GM19468 (cell line): Measurements from ENCODE around the gene TCEAL6.
"Not testable (repeated sequence)": the region's sequence is repeated elsewhere in the genome, so short reads cannot be mapped to it uniquely, and the experiment has no call there.

Experiments used
- ATAC-seq: cut with Tn5 transposase; IDR thresholded peaks from one replicate; pipeline ENCODE4 v1.9.1; 2021; ENCODE audit warnings: mild to moderate bottlenecking, moderate library complexity, moderate number of reproducible peaks; ENCODE audit not compliant: unreplicated experiment; ENCODE audit errors: extremely low read depth

TCEAL6 gene

DNA sequence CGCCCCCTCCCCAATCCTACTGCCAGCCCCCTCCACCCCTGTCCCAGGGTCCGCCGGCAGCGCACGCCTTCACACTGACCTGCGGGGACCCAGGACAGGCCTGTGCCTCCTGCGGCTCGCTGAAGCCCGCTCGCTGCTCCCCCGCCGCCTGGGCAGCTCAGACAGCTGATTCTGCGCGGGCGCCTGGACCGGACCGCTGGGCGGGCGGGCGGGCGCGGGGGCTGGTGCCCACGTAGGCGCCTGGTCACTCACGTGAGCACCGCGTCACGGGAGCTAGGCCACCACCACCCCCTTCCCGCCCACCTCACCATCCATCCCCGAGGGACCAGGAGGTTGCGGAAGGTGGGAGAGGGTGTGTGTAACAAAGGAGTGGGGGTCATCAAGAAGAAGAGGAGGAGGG, at the start of gene TCEAL6:
Gene TCEAL6 (minus strand): TSS at position 208 of the 400 bp plus-strand sequence.
- not testable (repeated sequence) for ATAC-seq

DNA sequence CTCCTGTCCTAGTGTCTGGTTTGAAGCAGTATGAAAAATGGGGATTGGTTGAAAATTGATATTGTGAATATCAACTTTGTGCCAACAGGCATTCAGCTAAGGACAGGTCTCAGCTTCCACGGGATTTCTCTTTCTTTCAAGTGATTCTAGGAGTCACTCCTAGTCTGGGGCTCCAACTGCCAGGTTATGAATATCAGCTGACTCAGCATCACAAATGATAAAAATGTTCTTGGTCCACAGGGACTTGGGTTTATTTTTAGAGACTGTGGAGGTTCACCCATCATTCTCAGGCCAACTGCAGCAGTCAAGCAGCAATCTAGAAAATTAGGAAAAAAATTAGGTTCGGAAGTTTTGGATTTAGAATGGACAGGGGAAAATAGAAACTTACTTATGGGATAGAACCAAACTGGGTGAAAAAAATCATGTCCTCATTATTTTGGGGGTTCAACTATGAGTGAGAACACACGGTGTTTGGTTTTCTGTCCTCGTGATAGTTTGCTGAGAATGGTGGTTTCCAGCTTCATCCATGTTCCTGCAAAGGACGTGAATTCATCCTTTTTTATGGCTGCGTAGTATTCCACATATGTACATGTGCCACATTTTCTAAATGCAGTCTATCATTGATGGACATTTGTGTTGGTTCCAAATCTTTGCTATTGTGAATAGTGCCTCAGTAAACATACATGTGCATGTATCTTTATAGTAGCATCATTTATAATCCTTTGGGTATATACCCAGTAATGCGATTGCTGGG, 43.9 kb upstream of the TCEAL6 start:
- no peak for ATAC-seq

DNA sequence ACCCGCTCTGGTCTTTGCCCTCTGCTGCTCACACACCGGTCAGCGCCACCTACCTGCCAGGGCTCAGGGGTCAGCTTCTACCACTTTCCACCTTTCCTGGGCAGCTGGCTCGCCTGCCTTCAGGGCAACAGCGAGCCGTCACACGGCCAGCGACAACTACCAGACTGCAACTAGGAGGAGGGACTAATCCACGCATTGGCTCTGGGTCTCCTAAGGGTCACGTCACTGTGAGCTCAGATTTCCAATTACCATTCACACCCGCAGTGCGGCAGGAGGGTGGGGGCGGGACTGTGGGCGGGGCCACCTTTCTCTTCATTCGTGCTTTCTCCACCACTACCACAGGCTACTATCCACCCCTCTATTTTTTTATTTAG, 13.5 kb upstream of the TCEAL6 start, which contains the start of gene BEX5:
Gene BEX5 (minus strand): TSS at position 172 of the 374 bp plus-strand sequence. CDS start 1,712 bp downstream, outside the sequence.
- ATAC-seq: peak; percentile 83

DNA sequence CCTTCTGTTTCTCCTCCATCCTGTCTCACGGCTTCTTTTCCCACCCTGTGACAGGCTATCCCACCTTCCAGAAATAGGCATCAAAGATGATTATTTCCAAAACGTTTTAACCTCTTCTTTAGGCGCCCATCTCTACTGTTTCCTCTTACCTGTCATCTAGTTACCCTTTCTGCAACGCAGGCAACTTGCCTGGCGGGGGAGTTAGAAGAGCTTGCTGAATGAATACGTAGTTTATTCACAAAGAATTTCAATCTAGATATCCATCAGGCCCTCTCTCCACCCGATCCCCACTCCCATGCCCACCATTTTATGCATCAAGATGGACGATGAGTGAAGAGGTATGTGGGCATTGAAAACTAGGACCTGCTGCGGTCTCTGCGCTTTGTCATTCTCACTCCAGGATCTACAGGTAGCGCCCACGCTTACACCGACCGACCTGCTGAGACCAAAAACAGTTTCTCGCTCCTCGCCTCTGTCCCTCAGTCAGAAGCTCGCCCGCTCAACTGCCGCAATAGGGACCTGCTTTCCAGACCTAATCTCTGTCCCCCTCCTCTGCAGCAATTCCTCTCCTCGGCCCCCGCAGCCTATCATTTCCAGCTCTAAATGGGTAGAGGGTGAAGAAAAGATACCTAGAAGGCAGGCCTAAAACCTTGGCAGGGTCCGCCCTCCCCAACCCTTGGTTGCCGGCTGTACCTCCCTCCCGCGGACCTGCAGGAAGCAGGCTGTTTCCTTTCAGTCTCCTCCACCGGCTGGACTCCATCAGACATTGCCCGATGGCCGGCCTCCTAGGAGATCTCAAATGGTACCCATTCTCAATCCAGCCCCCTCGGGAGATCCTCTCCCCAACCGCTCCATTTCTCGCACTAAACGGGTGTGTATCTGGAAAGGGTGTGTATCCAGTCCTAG, 12.9 kb upstream of the TCEAL6 start:
- ATAC-seq: no peak

DNA sequence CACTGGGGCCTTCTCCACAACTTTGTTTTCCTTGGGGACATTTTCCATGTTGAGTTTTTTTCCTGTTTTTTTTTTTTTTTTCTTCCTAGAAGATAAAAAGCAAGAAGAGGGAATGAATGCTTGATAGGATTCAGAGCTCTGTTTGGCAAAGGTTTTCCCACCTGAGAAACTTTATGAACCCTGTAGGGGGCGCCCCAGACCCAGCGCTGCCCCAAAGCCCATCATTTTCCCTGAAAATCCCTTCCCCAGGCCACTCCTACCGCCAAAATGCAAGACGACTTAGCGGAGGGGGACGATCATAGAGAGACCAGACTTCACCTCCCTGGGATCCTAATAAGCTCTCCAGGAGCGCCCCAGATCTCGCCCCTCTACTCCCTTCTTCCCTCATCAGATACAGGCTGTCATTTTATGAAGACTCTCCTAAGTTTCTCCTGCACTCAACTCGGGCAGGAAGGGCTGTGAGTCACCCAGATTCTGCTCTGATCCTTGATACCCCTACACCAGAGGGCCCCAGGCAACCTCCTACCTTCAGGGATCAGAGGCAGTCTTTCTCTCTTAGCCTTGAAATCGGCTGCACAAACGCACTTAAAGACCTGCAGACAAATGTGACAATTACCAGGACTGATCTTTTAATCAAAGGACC, 12.1 kb upstream of the TCEAL6 start:
- no peak for ATAC-seq

DNA sequence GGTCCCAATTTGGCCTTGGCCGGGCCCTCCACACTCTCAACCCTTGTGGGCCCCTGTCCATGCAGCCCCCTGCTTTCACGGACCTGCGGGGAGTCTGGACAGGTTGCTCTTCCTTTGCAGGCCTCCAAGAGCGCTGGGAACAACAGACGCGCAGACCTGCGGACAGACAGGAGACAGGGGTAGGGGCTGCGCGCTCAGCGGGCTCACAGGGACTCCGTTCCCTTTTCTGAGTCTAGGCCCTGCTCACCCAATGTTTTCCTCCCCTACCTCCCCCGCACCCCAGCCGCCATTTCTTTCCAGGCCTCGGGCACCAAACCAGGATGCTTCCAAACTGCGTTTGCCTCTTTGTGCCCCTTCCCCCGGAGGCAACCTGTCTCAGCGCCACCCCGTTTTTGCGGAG, 650 bp downstream of the TCEAL6 start:
- ATAC-seq: not testable (repeated sequence)

DNA sequence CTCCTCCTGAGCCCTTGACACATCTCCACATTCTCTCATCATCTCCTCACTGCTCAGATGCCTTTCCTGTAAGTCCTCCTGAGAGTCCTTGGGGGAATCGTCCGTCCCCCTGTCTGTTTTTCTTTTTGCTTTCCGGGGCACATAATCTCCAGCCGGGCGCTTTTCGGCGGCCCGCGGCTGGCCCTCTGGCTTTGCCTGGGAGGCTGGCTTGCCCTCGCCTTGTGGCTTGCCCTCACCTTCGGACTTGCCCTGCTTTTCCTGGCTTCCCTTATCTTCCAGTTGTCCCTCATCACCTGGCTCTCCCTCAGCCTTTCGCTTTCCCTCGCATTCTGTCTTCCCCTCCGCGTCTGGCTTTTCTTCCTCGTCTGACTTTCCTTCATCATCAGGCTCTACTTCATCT, 1.4 kb downstream of the TCEAL6 start:
- ATAC-seq: not testable (repeated sequence)

DNA sequence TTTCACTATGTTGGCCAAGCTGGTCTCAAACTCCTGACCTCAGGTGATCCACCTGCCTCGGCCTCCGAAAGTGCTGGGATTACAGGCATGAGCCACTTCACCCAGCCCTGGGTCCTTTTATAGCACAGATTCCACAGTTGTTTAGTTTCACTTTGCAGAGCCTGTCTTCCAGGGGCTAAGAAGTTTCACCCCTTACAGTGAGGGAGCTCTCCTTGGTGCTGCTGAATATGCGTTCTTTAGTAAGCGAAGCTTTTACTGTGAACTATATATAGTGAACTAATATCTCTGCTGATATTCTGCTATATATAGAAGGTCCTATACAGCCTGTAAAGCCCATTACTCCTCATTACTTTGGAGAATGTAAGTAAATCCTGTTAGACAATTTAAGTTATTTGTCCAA, 4.2 kb downstream of the TCEAL6 start:
- ATAC-seq: no peak

DNA sequence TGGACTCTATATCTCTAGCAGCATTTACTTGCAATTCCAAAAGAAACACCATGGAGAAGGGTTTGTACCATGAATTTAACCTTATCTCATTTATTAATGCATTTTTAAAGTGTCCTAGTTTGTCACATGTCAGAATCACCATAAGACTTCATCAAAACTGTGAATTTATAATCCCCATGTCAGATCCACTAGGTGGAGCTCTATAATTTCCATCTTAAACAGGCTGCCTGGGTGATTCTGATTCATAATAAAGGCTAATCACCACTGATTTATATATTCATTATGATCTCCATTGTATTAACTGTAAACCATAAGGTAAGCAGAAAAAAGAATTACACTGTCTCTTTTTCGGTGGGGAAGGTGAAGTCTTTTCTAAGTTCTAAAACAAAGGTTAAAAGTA, 12.8 kb downstream of the TCEAL6 start:
- no peak for ATAC-seq

DNA sequence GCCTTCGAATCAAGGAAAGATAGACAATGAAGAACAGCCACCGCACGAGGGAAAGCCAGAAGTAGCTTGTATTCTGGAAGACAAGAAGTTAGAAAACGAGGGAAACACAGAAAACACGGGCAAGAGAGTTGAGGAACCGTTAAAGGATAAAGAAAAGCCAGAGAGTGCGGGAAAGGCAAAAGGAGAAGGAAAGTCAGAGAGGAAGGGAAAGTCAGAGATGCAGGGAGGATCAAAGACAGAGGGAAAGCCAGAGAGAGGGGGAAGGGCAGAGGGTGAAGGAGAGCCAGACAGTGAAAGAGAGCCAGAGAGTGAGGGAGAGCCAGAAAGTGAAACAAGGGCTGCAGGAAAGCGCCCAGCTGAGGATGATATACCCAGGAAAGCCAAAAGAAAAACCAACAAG, 15.4 kb downstream of the TCEAL6 start:
- ATAC-seq: no peak

DNA sequence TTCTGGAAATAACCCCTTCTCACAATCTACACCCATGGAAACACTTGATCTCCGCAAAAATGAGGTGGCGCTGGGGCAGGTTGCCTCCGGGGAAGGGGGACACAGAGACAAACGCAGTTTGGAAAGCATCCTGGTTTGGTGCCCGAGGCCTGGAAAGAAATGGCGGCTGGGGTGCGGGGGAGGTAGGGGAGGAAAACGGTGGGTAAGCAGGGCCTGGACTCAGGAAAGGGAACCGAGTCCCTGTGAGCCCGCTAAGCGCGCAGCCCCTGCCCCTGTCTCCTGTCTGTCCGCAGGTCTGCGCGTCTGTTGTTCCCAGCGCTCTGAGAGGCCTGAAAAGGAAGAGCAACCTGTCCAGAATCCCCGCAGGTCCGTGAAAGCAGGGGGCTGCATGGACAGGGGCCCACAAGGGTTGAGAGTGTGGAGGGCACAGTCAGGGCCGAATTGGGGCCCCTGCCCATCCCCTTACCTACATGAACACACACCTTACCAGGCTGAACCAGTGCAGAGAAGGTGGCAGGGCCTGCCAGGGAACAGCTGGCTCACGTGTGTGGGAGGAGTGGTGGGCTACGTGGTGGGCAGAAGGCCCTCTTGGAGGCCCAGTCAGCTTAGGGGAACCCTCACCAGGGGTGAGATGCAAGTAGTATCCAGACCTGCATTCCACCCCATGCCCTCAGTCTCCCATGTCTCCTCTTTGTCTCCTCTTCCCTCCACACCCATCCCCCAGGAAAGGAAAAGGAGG, 16.0 kb downstream of the TCEAL6 start:
- ATAC-seq: not testable (repeated sequence)

DNA sequence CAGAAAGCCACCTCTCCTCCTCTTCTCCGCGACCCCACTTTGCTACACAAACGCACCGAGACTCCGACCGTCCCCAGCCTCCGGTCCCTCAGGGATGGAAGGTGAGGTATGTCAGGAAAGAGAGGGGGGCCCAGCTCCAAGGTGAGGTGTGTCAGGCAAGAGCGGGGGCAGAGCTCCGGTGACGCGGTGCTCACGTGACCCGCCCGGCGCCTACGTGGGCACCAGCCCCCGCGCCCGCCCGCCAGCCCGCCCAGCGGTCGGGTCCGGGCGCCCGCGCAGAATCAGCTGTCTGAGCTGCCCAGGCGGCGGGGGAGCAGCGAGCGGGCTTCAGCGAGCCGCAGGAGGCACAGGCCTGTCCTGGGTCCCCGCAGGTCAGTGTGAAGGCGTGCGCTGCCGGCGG, 16.8 kb downstream of the TCEAL6 start, which contains the start of gene TCEAL2:
Gene TCEAL2 (plus strand): TSS at position 244 of the 400 bp plus-strand sequence. CDS start 1,152 bp downstream, outside the sequence.
- not testable (repeated sequence) for ATAC-seq

DNA sequence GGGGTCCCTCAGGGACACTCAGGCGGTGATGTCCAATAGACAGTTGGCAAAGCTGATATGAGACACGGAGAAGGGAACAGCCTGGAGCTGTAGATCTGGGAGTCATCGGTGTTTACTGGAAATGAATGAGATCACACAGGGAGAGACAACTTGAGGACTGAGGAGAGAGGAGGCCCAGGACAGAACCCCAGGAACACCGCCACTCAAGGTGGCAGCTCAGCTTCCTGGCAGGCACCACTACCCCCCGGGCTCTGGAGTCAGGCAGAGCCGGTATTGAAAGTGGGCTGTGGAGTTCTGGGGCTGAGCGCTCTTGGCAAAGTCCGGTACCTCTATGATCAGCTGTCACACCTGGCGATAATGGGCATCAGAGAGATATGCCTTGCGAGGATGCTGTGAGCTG, 17.3 kb downstream of the TCEAL6 start:
- ATAC-seq: not testable (repeated sequence)

DNA sequence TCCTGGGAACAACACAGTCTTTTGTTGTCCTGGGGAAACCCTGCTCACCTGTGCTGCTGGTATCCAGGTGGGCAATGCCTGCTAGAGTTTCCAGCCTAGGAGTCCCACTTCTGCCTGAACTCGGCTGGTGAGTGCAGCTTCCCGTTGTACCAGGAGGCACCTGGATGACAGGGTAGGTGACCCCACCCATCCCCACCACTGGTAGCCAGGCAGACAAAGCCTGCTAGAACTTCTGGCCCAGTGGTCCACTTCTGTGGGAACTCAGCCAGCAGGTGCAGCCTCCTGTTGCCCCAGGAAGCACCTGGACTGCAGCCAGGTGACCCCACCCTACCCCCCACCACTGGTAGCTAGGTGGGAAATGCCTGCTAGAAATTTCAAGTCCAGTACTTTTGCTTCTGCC, 26.5 kb downstream of the TCEAL6 start:
- no peak for ATAC-seq

DNA sequence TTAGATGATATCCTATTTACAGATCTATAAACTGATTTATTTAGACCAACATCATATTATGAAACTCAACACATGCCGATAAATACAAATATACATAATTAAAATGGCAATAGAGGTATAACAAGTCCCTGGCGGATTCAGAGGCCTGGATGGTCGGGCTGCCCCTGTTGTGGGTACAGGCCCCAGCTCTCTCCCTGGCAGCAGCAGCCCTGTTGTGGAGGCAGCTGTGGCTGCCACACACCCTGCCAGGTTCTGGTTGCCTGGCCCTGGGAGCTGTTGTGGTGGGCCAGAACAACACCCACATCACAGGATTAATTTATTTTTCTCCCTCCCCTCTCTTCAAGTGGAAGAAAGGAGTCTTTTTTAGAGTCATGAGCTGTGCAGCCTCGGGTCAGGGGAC, 28.9 kb downstream of the TCEAL6 start:
- no peak for ATAC-seq
